Caco-2 (cell line): Measurements from ENCODE around the gene TXNRD1. TPM values are rescaled to one million over a fixed set of nuclear protein-coding genes. Genes with fewer than 3 reads are reported as not detected.
"Not testable (repeated sequence)": the region's sequence is repeated elsewhere in the genome, so short reads cannot be mapped to it uniquely, and the experiment has no call there.

Experiments used
- BruUV-seq: library from RNA; stranded (reverse); fragments of 400-500 nt; replicated peaks from 2 replicates; lab custom pipeline; 2021; lab: Mats Ljungman, UMichigan
- CTCF ChIA-PET: fragments of 300-600 bp; sonication (Branson Sonifier 250); formaldehyde crosslinking; loops from one replicate; lab custom pipeline; 2022; ENCODE audit warnings: antibody characterized with exemption; lab: Charles Lee
- POLR2A ChIA-PET: fragments of 300-600 bp; sonication (Branson Sonifier 250); formaldehyde crosslinking; loops from one replicate; lab custom pipeline; 2022; ENCODE audit warnings: antibody characterized with exemption; lab: Charles Lee
- DNase-seq, 2 experiments: peaks; one replicate each; pipeline versions ENCODE4 v3.0.0 to v3.0.0-alpha.2; 2020 to 2022
- H3K27me3 ChIP-seq: replicated peaks from 2 replicates; pipeline ENCODE4 v1.6.0; 2011; ENCODE audit warnings: low read length; ENCODE audit not compliant: control insufficient read depth, insufficient read depth
- H3K36me3 ChIP-seq: 2 replicates; pipeline ENCODE4 v1.5.1; 2011; ENCODE audit warnings: low read length; ENCODE audit not compliant: control insufficient read depth, insufficient read depth
- H3K4me1 ChIP-seq: fragments of 250-450 bp; sonication (Bioruptor Pico); 2 replicates; pipeline ENCODE4 v1.5.1; 2020; ENCODE audit warnings: mild to moderate bottlenecking
- H3K4me3 ChIP-seq: 2 replicates; pipeline ENCODE4 v1.5.1; 2011; ENCODE audit warnings: low read depth, mild to moderate bottlenecking, control low read depth, low read length
- H3K9me3 ChIP-seq: fragments of 250-450 bp; sonication (Bioruptor Pico); 2 replicates; pipeline ENCODE4 v1.5.1; 2020; ENCODE audit warnings: mild to moderate bottlenecking, moderate library complexity
- H3K27ac Mint-ChIP-seq: one replicate; pipeline ENCODE4 v1.8.0; 2022; ENCODE audit warnings: mixed read lengths; ENCODE audit not compliant: unreplicated experiment
- H3K27me3 Mint-ChIP-seq: one replicate; pipeline ENCODE4 v1.8.0; 2022; ENCODE audit warnings: mixed read lengths; ENCODE audit not compliant: insufficient read depth, unreplicated experiment
- H3K36me3 Mint-ChIP-seq: one replicate; pipeline ENCODE4 v1.8.0; 2022; ENCODE audit warnings: mild to moderate bottlenecking, mixed read lengths; ENCODE audit not compliant: insufficient read depth, unreplicated experiment
- H3K4me1 Mint-ChIP-seq: one replicate; pipeline ENCODE4 v1.8.0; 2022; ENCODE audit warnings: low read depth, mixed read lengths; ENCODE audit not compliant: unreplicated experiment
- H3K4me3 Mint-ChIP-seq: one replicate; pipeline ENCODE4 v1.8.0; 2022; ENCODE audit warnings: mild to moderate bottlenecking, moderate library complexity, mixed read lengths; ENCODE audit not compliant: unreplicated experiment
- H3K9me3 Mint-ChIP-seq: one replicate; pipeline ENCODE4 v1.8.0; 2022; ENCODE audit warnings: mixed read lengths; ENCODE audit not compliant: unreplicated experiment
- intact Hi-C: fragments of 100-400 bp; cut with micrococcal nuclease; formaldehyde crosslinking; loops from one replicate; pipeline ENCODE4 v1.10.0; 2022; ENCODE audit not compliant: unreplicated experiment
- total RNA-seq: library from RNA; stranded (reverse); gene quantifications from 2 replicates; pipeline ENCODE4 v1.2.3, GENCODE V29; 2022
- TF ChIP-seq, protein P1 (sequence below), 2 experiments: fragments of 200-600 bp in 1 of 2; IDR thresholded peaks; 1 replicate in 1 of 2; 2 replicates in 1 of 2; pipeline versions ENCODE4 v1.5.1 to v1.8.0; 2011 to 2022; ENCODE audit warnings: antibody characterized with exemption in 1 of 2, control low read depth in 1 of 2, inconsistent platforms in 1 of 2, low read depth in 1 of 2, low read length in 1 of 2, mild to moderate bottlenecking in 1 of 2, moderate library complexity in 1 of 2; ENCODE audit not compliant: insufficient read depth in 1 of 2, severe bottlenecking in 1 of 2, unreplicated experiment in 1 of 2

Gene TXNRD1
- total RNA-seq, 1 experiment from 2014 or later = 115 TPM

DNA sequence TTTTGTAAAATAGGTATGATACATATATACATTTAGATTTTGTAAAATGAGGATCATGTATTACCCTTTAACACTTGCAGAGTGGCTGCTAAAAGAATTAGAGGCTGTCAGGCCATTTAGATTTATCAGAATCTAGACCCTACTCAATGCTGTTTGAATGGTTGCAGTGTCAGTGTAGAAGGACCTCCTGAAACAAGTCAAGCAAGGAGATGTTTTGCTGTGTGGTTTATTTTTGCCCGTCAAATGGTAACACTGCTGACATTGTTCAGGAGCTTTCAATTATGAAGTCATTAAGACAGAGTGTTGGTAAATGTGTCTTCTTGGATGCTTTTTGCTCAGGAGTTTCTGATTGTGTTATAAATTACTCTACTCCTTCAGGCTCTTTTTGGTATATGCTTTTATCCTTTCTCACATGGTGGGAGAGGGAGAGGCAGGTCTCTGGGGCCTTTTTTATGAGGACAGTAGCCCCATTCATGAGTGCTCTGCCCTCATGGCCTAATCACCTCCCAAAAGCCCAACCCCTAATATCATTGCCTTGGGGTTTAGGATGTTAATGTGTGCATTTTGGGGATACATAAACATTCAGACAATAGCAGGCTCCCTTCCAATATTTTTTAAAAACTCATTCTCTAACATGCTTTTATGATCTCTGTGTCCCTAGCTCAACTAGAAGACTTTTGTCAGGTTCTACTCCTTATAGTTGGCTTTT, 104.5 kb downstream of the TXNRD1 start:
- no peaks in the 10 kb centered on the region for H3K4me1 ChIP-seq
- no peak for DNase-seq
- Mint-ChIP-seq H3K27ac (no peak overlapping the region), H3K27me3 (no peaks in the 10 kb centered on the region), H3K4me1 (no peaks in the 10 kb centered on the region), H3K36me3 (peaks cover 79% of the 10 kb centered on the region), H3K9me3 (no peaks in the 10 kb centered on the region), H3K4me3 (no peak overlapping the region)
- H3K9me3 ChIP-seq = no peaks in the 10 kb centered on the region
- CTCF ChIA-PET = no interaction called here
- POLR2A ChIA-PET = no interaction called here
- TF ChIP-seq, protein P1, sequence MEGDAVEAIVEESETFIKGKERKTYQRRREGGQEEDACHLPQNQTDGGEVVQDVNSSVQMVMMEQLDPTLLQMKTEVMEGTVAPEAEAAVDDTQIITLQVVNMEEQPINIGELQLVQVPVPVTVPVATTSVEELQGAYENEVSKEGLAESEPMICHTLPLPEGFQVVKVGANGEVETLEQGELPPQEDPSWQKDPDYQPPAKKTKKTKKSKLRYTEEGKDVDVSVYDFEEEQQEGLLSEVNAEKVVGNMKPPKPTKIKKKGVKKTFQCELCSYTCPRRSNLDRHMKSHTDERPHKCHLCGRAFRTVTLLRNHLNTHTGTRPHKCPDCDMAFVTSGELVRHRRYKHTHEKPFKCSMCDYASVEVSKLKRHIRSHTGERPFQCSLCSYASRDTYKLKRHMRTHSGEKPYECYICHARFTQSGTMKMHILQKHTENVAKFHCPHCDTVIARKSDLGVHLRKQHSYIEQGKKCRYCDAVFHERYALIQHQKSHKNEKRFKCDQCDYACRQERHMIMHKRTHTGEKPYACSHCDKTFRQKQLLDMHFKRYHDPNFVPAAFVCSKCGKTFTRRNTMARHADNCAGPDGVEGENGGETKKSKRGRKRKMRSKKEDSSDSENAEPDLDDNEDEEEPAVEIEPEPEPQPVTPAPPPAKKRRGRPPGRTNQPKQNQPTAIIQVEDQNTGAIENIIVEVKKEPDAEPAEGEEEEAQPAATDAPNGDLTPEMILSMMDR (IDR thresholded peaks at IDR 0.05; ENCODE audit: insufficient read depth in 1 of 2, low read depth in 1 of 2, low read length in 1 of 2, severe bottlenecking in 1 of 2, unreplicated experiment in 1 of 2) = no peak
- BruUV-seq = no TSS peak
- H3K36me3 ChIP-seq = peaks cover 1% of the 10 kb centered on the region; the same call in 1 of the 2 replicates
- intact Hi-C loops = no loop called here
- no peak overlapping the region for H3K4me3 ChIP-seq
- no peaks in the 10 kb centered on the region for H3K27me3 ChIP-seq

DNA sequence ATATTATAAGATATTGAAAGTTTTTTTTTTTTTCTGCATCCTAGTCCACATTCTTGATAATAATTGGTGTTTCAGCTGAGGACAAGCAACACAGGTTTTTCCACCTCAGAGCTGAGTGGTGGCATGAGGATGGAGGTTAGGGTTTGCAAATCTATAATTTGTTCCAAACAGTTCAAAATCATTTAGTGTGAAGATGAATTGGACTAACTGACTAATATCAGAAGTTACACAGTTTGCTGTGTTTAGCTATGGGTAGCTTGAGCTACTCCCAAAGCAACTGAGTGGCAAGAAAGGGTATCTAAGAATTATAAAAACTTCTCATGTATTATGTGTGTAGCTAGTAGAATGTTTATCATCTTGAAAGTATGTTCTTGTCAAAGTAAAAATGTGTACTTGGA, 105.0 kb downstream of the TXNRD1 start:
- BruUV-seq = no TSS peak
- TF ChIP-seq, protein P1 (IDR thresholded peaks at IDR 0.05; ENCODE audit: insufficient read depth in 1 of 2, low read depth in 1 of 2, low read length in 1 of 2, severe bottlenecking in 1 of 2, unreplicated experiment in 1 of 2) = no peak
- Histone ChIP-seq H3K9me3 (no peaks in the 10 kb centered on the region), H3K4me3 (no peak overlapping the region), H3K4me1 (no peaks in the 10 kb centered on the region), H3K27me3 (no peaks in the 10 kb centered on the region), H3K36me3 (peaks cover 1% of the 10 kb centered on the region; the same call in 1 of the 2 replicates)
- Mint-ChIP-seq H3K27me3 (no peaks in the 10 kb centered on the region), H3K9me3 (no peaks in the 10 kb centered on the region), H3K36me3 (peaks cover 79% of the 10 kb centered on the region), H3K4me1 (no peaks in the 10 kb centered on the region), H3K27ac (no peak overlapping the region), H3K4me3 (no peak overlapping the region)
- no peak for DNase-seq
- intact Hi-C loops = no loop called here
- ChIA-PET CTCF (no interaction called here), POLR2A (no interaction called here)

DNA sequence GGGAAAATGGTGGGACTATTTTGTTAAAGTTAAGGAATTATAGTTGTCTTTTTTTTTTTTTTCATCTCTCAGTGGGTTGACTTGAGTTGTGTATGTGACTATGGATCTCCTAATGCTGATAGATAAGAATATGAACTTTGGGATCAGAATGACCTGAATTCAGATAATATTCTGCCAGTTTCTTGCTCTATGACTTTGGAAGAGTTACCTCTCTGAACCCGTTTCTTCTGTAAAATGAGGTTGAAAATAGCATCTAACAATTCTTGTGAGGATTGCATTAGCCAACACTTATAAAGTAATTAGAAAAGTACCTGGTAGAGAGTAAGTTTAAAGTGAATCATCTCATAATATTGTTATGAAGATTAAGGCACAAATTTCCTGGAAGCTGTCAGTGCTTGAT, 106.4 kb downstream of the TXNRD1 start:
- Mint-ChIP-seq H3K27me3 (no peaks in the 10 kb centered on the region), H3K36me3 (peaks cover 78% of the 10 kb centered on the region), H3K9me3 (no peaks in the 10 kb centered on the region), H3K4me3 (no peak overlapping the region), H3K4me1 (no peaks in the 10 kb centered on the region), H3K27ac (no peak overlapping the region)
- no peak for DNase-seq
- POLR2A ChIA-PET = no interaction called here
- Histone ChIP-seq H3K9me3 (no peaks in the 10 kb centered on the region), H3K4me1 (no peaks in the 10 kb centered on the region), H3K36me3 (peaks cover 1% of the 10 kb centered on the region; the same call in 1 of the 2 replicates), H3K4me3 (no peak overlapping the region), H3K27me3 (no peaks in the 10 kb centered on the region)
- TF ChIP-seq, protein P1 (IDR thresholded peaks at IDR 0.05; ENCODE audit: insufficient read depth in 1 of 2, low read depth in 1 of 2, low read length in 1 of 2, severe bottlenecking in 1 of 2, unreplicated experiment in 1 of 2) = no peak
- CTCF ChIA-PET = no interaction called here
- intact Hi-C loops = no loop called here
- BruUV-seq = no TSS peak

DNA sequence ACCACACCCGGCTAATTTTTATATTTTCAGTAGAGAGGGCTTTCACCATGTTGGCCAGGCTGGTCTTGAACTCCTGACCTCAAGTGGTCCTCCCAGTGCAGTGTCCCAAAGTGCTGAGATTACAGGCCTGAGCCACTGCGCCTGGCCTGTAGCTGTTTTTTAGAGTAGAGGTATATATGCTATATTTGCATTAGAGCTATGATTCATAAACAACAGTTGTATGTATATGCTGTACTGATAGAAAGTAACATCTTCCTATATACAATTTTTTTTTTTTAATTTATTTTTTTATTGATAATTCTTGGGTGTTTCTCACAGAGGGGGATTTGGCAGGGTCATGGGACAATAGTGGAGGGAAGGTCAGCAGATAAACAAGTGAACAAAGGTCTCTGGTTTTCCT, 107.0 kb downstream of the TXNRD1 start:
- H3K9me3 ChIP-seq, H3K27ac Mint-ChIP-seq, H3K36me3 ChIP-seq, POLR2A ChIA-PET, H3K4me1 Mint-ChIP-seq, H3K4me3 ChIP-seq, BruUV-seq, H3K27me3 Mint-ChIP-seq, DNase-seq, CTCF ChIA-PET, H3K4me3 Mint-ChIP-seq, H3K9me3 Mint-ChIP-seq, H3K27me3 ChIP-seq, H3K4me1 ChIP-seq, intact Hi-C loops: not testable (repeated sequence)
- H3K36me3 Mint-ChIP-seq = peaks cover 78% of the 10 kb centered on the region
